Measurements from ENCODE around the gene GPS1.
A peak's percentile ranks its signal among the peaks of the same experiment; 100 is the strongest.

The GPS1 gene
- 54.2 reads per million, percentile 70 among the genes with 10 or more reads in this experiment for total RNA-seq

DNA sequence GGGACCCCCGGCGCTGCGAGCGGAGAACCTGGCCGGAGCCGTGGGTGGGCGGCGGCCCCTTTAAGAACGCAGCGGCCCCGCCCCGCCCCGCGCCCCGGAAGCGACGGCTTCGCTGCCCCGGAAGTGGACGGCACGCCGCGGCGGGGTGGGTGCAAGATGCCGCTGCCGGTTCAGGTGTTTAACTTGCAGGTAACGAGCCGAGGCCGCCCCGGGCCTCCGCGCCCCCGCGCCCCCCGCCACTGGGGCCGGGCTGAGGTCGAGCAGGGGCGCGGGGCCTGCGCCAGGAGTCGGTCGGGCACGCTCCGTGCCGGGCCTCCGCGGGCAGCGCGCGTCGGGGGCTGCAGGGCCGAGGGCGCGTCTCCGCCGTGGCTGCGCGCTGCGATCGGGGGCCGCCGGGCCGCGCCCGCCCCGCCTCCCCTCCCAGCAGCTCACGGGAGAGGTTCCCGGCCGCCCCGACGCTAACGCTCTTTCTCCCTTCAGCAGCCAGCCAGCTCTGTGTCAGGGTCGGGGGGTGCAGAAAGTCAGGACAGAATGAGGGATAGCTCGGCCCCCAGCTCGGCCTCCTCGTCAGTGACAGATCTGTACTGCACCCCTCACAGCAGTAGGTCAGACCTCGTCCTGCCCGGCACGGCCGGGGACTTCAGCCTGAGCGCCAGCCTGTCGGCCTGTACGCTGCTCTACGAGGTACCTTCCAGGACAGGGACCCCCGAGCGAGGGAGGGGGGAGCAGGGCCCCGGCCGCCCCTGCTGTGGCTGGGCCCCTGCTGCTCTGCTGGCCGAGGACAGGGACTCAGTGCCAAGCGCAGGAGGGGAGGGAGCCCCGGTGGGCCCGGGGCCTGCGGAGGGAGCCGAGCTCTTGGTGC, at the start of gene GPS1, which contains the start of gene RFNG:
GPS1 (plus strand) TSS at position 123 of the 862 bp plus-strand sequence; CDS start at position 157, 34 bp downstream.
RFNG (minus strand) TSS at position 36 of the 862 bp plus-strand sequence. CDS start 45 bp downstream, outside the sequence.
- DNase-seq = peak; percentile 79

- no peak for DNase-seq
Observed at GRCh38 chr17:82003411-82004381, 48.0 kb upstream of the GPS1 start.

GRCh38 chr17:82004517-82005455, 46.9 kb upstream of the GPS1 start:
- no peak for DNase-seq

GRCh38 chr17:82005701-82006348, 45.9 kb upstream of the GPS1 start:
- DNase-seq = no peak

DNA sequence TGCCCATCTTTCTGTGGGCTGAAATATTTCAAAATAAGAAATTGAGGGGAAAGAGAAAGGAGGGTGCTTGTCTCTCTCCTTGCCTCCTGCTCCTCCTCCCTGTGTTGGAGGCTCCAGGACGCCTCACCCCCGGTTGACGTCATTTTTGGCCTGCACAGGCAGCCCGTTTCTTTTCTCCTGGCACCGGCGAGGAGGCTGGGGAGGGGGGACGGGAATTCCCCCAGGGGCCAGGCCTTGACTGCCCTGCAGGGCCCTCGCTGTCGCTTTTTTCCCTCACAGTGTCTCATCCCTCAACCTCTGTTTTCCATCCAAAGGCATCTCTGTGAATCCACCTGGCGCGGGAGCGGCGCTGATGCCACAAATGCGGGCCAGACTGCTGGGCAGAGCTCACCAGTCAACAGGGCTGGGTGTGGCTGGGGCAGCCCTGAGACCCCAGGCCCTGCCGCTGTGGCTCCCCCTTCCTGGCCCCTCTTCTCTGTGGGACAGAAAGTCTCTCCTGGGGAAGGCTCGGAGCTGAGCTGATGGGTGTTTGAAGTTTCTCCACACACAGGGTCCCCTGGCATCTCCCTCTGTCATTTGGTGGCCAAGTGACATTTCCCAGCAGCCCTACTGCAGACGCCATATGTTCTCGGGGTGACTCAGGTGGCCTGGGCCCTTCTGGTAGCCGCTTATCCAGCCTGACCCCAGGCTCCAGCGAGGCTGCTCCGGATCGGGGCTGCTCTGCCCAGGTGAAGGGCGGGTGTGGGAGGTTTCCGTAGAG, 45.0 kb upstream of the GPS1 start:
- no peak for DNase-seq

DNA sequence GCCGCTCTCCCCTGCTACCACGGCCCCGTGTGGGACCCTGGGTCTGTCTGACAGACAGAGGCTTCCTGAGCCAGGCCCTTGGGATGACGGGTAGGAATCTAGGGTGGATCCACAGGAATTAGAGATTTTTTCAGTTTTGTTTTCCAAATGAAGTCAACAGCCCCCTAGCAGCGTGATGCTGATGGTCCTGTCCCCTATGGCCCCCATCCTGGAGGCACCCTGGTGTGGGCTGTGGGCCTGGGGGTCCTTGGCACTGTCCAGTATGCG, 44.5 kb upstream of the GPS1 start:
- DNase-seq = no peak

- no peak for DNase-seq
Observed at GRCh38 chr17:82007495-82008257, 44.0 kb upstream of the GPS1 start.

DNA sequence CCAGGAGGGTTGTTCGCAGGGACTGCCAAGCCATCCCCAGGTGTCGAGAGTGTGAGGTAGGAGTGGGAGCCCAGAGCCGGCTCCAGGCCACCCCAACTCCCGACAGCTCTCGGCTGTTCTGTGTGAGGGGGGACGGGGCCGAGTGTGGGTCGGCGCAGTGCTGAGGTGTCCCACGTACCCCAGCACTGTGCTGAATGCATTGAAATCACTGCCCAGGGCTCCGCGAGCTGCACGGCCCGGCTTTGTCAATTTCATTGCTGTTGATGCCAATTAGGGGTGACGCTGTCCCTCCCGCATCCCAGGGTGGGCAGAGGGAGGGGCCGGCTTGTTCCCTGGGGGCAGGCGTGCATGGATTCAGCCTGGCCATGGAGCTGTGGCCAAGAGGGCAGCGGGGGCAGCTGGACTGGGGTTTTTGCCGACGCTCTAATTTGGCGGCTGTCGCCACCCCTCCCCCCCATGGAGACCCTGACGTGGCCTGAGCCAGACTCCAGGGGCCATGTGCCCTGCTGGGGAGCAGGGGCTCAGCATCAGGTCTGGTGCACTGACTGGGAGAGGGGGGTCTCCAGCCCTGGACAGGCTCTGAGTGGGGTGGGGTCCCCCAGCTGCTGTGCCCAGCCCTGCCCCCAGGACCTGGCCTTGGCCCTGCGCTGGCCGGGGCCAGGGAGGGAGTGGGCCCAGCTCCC, 43.3 kb upstream of the GPS1 start:
- DNase-seq = no peak

DNA sequence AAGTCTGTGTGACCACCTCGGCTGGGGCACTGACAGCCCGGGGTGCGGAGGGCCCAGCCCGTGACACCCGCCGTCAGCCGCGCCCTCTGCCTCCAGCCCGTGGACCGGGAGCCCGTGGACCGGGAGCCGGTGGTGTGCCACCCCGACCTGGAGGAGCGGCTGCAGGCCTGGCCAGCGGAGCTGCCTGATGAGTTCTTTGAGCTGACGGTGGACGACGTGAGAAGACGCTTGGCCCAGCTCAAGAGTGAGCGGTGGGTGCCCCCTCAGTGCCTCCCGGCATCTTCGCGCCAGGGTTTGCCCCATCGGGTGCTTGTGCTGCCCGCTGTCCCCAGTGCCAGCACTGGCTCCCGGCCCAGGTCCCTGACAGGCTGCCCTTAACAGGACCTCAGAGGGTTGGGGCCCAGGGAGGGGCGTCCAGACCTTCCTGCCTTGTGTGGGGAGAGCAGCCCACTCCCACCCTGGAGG, 42.7 kb upstream of the GPS1 start:
- DNase-seq = no peak

- no peak for DNase-seq
Observed at GRCh38 chr17:82009413-82009812, 42.3 kb upstream of the GPS1 start.

DNA sequence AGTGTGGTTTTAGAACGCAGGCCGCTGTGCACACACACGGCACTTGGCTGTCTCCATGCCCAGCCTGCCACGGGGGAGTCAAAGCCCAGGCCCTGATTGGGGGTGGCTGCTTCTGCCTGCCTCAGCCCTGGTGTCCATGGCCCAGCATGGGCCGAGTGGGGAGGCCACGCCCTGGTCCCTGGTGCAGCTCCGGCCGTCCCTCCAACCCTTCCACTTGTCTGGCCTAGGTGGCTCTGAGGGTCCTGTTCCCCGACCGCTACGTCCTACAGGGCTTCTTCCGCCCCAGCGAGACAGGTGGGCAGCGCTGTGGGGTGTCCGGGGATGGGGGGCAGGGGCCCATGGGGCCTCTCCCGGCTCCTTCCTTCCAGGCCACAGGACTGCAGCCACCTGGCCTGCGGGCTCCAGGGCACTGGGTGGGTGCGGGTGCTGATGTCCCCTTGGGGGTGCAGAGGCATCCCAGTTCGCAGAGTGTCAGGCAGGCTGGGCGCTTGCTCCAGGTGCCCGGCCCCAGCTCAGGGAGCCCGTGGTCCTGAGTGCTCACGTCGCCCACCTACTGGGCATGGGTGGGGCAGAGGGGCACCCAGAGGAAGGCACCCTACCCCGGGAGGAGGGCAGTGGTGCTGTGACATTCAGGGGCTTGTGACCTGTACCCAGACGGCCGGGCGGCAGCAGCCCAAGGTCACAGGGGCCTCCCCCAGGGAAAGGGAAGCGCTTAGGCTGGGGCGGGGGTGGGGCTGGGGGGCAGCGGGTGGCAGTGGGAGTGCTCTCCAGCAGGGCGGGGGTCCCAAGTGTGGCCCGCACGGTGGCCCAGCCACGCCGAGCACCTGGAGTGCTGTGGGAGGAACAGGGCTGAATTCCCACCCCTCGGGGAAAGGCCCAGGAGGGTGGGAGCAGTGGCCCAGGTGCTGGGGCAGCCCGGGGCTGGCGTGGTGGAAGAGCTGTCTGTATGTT, 40.8 kb upstream of the GPS1 start:
- DNase-seq = no peak

DNA sequence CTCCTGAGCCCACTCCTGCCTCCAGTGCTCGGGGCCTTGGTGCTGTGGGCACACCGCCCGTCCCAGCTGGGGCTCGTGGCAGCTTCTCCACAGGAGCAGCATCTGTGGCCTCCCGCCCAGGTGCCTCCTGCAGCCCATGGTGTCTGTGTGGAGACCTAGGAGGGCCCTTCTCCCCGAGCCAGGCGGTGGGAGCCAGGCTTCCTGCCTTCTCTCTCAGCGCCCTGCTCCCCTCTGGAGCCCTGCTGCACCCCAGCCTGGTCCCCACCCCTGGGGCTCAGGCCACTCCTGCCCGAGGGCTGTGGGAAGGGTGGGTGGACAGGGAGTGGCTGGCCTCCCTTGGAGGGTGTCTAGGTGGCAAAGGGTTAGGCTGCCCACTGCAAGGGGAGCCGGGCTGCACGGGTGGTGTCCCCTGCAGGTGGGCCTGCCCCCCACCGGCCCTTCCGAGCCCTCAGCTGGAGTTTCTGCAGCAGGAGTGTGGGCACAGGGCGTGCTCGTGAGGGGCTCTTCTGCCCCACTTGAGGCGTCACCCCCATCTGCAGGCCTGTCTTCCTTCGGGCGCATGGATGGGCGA, 40.0 kb upstream of the GPS1 start:
- no peak for DNase-seq

DNA sequence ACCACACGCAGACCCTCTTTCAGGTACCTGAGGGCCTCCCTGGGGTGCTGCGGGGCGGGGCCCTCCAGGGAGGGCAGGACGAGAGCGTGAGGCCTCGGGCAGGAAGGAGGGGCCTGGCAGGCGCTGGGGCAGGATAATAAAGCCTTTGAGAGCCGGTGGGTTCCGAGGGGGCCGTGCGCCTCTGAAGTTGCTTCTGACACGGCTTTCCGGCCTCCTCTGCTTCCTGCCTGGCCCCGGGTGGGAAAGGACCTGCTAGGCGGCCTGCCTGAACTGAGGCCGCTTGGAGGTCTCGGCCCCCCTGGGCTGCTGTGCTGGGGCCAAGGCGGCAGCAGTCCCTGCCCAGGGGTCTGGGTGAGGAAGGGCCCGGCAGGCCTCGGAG, 39.4 kb upstream of the GPS1 start:
- no peak for DNase-seq

DNA sequence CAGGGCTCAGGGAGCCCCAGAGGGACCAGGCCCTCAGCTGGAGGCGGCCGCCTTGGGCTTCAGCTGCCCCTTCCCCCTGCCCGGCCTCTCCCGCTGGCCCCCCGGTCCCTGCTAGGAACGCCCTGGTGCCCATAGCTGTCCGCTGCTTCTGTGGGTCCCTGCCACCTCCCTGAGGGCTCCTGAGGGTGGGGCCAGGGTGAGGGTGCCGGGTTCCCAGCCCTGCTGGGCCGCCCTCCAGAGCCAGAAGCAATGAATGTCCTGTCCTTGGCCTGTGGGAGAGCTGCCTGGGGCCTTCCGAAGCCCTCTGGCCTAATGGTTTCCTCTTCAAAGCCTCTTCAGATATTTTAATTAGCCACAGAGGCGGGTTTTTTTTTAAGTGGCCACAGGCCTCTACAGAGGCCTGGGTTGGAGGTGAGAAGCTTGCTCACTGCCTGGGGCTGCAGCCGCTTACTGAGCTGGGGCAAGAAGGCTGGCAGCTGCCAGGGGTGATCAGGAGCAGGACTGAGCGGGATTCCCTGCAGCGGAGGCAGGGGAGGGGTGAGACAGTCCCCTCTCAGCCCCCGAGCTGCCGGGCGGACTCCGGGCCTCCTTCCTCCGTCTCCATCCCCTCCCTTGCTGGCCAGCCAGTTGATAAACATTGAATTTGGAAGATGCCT, 38.9 kb upstream of the GPS1 start:
- no peak for DNase-seq

DNA sequence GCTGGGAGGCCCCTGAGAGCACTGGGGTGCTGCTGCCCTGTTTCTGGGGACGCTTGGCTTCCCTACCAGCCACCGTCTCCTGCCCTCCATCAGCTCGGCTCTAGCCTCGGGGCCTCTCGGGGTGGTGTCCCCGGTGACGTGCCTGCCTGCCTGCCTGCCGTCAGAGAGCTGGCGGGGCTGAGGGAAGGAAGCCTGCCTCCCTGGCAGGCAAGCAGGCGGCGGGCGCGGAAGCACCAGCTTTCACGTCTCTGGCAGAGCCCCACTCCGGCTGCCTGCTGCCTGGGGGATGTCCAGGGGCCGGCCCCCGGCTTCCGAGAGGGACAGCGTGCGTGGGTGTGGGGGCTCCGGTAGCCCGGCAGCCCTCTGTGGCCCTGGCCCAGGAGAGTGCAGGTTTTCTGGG, 38.4 kb upstream of the GPS1 start:
- DNase-seq = no peak

GRCh38 chr17:82013772-82014321, 37.9 kb upstream of the GPS1 start:
- DNase-seq = no peak

- no peak for DNase-seq
Observed at GRCh38 chr17:82014432-82014831, 37.3 kb upstream of the GPS1 start.

Data from effector CD4-positive, alpha-beta T cell (primary cell).